NT2/D1 (cell line): Measurements from ENCODE around the gene BTBD6.

Experiments used
- DNase-seq: peaks from one replicate; pipeline ENCODE4 v3.0.0-alpha.2; 2011; ENCODE audit warnings: low read depth, low spot score
- H3K27me3 ChIP-seq: 2 replicates; pipeline ENCODE4 v1.6.0; 2011; ENCODE audit warnings: mild to moderate bottlenecking; ENCODE audit not compliant: insufficient read length, insufficient read depth
- H3K36me3 ChIP-seq: 2 replicates; pipeline ENCODE4 v1.6.1; 2011; ENCODE audit warnings: mild to moderate bottlenecking, low read length, mixed read lengths; ENCODE audit not compliant: insufficient read depth, insufficient read length
- H3K4me1 ChIP-seq: 2 replicates; pipeline ENCODE4 v1.5.1; 2011; ENCODE audit not compliant: insufficient read depth, insufficient read length
- H3K4me3 ChIP-seq: 2 replicates; pipeline ENCODE4 v1.5.1; 2011; ENCODE audit warnings: low read depth; ENCODE audit not compliant: insufficient read length
- H3K9ac ChIP-seq: 2 replicates; pipeline ENCODE4 v1.6.0; 2011; ENCODE audit warnings: low read depth; ENCODE audit not compliant: insufficient read length
- H3K9me3 ChIP-seq: 2 replicates; pipeline ENCODE4 v1.5.1; 2011; ENCODE audit warnings: mild to moderate bottlenecking, low read length; ENCODE audit not compliant: insufficient read depth
- SUZ12 ChIP-seq: IDR thresholded peaks from 2 replicates; pipeline ENCODE4 v1.6.1; 2011; ENCODE audit not compliant: insufficient read length, insufficient read depth; ENCODE audit errors: extremely low read depth
- YY1 ChIP-seq: IDR thresholded peaks from 2 replicates; pipeline ENCODE4 v1.6.1; 2011; ENCODE audit not compliant: insufficient read length, insufficient read depth
- ZNF274 ChIP-seq: IDR thresholded peaks from 2 replicates; pipeline ENCODE4 v1.6.1; 2011; ENCODE audit warnings: mild to moderate bottlenecking, low read depth, low read length

The BTBD6 gene

GRCh38 chr14:105248368-105249181, at the start of gene BTBD6:
TSS of gene BTBD6 (plus strand) at chr14:105248533. CDS start at chr14:105248712, 179 bp downstream.
- H3K4me3 ChIP-seq: peak within 1 kb of the TSS; percentile 65
- H3K36me3 ChIP-seq: peaks cover 55% of the 10 kb centered on the region
- no peaks in the 10 kb centered on the region for H3K27me3 ChIP-seq
- TF ChIP-seq ZNF274 (no peak), SUZ12 (no peak), YY1 (no peak)
- peak within 1 kb of the TSS; percentile 86 for H3K9ac ChIP-seq
- H3K4me1 ChIP-seq: peaks cover 7% of the 10 kb centered on the region
- peak; percentile 49 for DNase-seq
- H3K9me3 ChIP-seq: no peaks in the 10 kb centered on the region

DNA sequence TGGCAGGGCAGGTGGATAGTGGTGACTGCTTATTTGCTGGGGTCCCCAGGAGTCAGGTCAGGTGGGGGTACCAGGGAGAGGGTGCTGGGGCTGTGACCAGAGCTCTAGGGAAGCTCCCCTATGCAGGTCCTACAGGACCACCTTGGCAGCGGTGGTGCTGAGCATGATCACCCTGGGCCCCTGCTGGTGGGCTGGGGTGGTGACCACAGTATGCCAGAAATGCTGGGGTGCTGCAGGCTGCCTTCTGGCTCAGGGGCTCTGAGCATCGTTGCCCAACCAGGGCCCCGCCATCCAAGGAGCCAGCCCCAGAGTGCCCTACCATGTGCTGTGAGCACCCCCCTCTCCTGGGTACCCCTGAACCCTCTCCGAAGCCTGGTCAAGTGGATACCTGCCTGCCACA, 49.7 kb upstream of the BTBD6 start:
- H3K9me3 ChIP-seq: no peaks in the 10 kb centered on the region
- no peak overlapping the region for H3K9ac ChIP-seq
- H3K36me3 ChIP-seq: no peaks in the 10 kb centered on the region
- H3K4me3 ChIP-seq: no peak overlapping the region
- no peak for DNase-seq
- peaks cover 55% of the 10 kb centered on the region for H3K27me3 ChIP-seq
- H3K4me1 ChIP-seq: peaks cover 30% of the 10 kb centered on the region
- no peak for TF ChIP-seq YY1
- no peak for TF ChIP-seq SUZ12
- no peak for TF ChIP-seq ZNF274

- peaks cover 50% of the 10 kb centered on the region for H3K27me3 ChIP-seq
- no peak for DNase-seq
- no peaks in the 10 kb centered on the region for H3K9me3 ChIP-seq
- no peak overlapping the region for H3K9ac ChIP-seq
- H3K36me3 ChIP-seq: no peaks in the 10 kb centered on the region
- peaks cover 28% of the 10 kb centered on the region for H3K4me1 ChIP-seq
- TF ChIP-seq ZNF274: no peak
- TF ChIP-seq SUZ12: no peak
- no peak for TF ChIP-seq YY1
- H3K4me3 ChIP-seq: no peak overlapping the region
Observed at GRCh38 chr14:105199093-105199492, 49.2 kb upstream of the BTBD6 start.

DNA sequence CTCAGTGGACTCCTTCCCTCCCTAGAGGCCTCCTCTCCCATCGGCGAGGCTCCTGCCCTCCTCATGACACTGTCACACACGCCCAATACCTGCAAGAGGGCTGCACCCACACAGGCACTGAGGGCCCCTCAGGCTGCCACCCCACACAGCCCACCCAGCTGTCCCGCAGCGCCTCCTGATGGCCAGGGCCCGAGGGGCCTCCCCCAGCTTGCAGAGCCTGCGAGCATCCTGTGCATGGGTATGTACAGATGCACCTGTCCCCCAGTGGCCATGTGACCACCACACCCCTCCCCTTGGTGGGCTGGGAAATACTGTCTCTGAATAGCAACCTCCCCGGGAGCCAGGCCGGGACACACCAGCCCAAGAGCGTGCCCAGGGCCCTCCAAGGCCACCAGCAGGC, 48.3 kb upstream of the BTBD6 start:
- TF ChIP-seq SUZ12: no peak
- no peak for TF ChIP-seq ZNF274
- no peak for TF ChIP-seq YY1
- no peak overlapping the region for H3K4me3 ChIP-seq
- no peaks in the 10 kb centered on the region for H3K36me3 ChIP-seq
- peaks cover 41% of the 10 kb centered on the region for H3K27me3 ChIP-seq
- no peak for DNase-seq
- H3K9me3 ChIP-seq: no peaks in the 10 kb centered on the region
- H3K9ac ChIP-seq: no peak overlapping the region
- H3K4me1 ChIP-seq: peaks cover 23% of the 10 kb centered on the region

- TF ChIP-seq SUZ12: no peak
- TF ChIP-seq YY1: no peak
- no peak for TF ChIP-seq ZNF274
- Histone ChIP-seq H3K9ac (no peak overlapping the region), H3K27me3 (peaks cover 37% of the 10 kb centered on the region)
Observed at GRCh38 chr14:105200641-105201040, 47.7 kb upstream of the BTBD6 start.

GRCh38 chr14:105201156-105201924, 47.0 kb upstream of the BTBD6 start:
- DNase-seq: no peak
- Histone ChIP-seq H3K4me3 (no peak overlapping the region), H3K36me3 (no peaks in the 10 kb centered on the region), H3K9ac (no peak overlapping the region), H3K9me3 (no peaks in the 10 kb centered on the region), H3K4me1 (peaks cover 13% of the 10 kb centered on the region), H3K27me3 (peaks cover 30% of the 10 kb centered on the region)
- TF ChIP-seq ZNF274 (no peak), SUZ12 (no peak), YY1 (no peak)

More at GRCh38 chr14:105200641-105201040, 47.7 kb upstream of the BTBD6 start:
- Histone ChIP-seq H3K9me3 (no peaks in the 10 kb centered on the region), H3K36me3 (no peaks in the 10 kb centered on the region), H3K4me3 (no peak overlapping the region), H3K4me1 (peaks cover 18% of the 10 kb centered on the region)
- DNase-seq: no peak
